ENCODE measurements around the gene GRIP2. TPM values are rescaled to one million over a fixed set of nuclear protein-coding genes. Genes with fewer than 3 reads are reported as not detected.

The GRIP2 gene
- total RNA-seq, 4 donors from 2014 or later, result 0.45 to 0.92 (median 0.66) TPM

DNA sequence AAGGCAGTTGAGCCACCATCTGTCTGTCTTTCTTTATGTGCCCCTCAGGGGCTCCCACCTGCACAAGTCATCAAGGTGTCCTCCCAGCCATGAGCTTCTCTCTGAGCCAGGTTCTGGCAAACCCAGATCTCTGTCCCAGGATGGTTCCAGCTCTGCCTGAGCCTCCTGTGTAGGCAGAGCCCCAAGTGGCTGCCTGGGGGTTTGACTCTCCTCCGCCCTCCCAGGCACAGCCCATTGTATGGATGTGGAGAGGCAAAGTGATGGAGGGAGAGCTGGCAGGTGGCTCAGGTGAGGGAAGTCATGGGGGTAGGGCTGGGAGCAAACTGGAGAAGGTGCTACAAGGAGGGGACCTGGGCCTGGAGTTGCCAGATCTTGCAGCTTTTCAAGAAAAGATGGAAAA lies 56.9 kb downstream of the GRIP2 start:
- H3K27ac ChIP-seq (replicated peaks in 1 of 4), result no peak overlapping the region
- no peak overlapping the region for H3K4me3 ChIP-seq
- H3K27me3 ChIP-seq, result no peaks in the 10 kb centered on the region
- H3K36me3 ChIP-seq, result peaks cover 5 to 72% (median 46%) of the 10 kb centered on the region in 4 donors
- no peaks in the 10 kb centered on the region for H3K9me3 ChIP-seq
- H3K4me1 ChIP-seq, result peaks cover 33 to 44% (median 39%) of the 10 kb centered on the region in 4 donors
- DNase-seq (ENCODE audit: extremely low spot score), result no peak
- TF ChIP-seq EP300 (IDR thresholded peaks at IDR 0.05), result no peak
- no peak for TF ChIP-seq POLR2AphosphoS5 (IDR thresholded peaks at IDR 0.05)
- TF ChIP-seq, protein P1, sequence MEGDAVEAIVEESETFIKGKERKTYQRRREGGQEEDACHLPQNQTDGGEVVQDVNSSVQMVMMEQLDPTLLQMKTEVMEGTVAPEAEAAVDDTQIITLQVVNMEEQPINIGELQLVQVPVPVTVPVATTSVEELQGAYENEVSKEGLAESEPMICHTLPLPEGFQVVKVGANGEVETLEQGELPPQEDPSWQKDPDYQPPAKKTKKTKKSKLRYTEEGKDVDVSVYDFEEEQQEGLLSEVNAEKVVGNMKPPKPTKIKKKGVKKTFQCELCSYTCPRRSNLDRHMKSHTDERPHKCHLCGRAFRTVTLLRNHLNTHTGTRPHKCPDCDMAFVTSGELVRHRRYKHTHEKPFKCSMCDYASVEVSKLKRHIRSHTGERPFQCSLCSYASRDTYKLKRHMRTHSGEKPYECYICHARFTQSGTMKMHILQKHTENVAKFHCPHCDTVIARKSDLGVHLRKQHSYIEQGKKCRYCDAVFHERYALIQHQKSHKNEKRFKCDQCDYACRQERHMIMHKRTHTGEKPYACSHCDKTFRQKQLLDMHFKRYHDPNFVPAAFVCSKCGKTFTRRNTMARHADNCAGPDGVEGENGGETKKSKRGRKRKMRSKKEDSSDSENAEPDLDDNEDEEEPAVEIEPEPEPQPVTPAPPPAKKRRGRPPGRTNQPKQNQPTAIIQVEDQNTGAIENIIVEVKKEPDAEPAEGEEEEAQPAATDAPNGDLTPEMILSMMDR (IDR thresholded peaks at IDR 0.05), result no peak
- TF ChIP-seq POLR2A (IDR thresholded peaks at IDR 0.05; ENCODE audit: low read depth), result no peak
- WGBS, result 93% methylated on average over 1 of the region's 1 CpG
- intact Hi-C loops (cut with DNase I), result no loop called here

GRCh38 chr3:14482271-14482721 lies 57.8 kb downstream of the GRIP2 start:
- Histone ChIP-seq H3K4me3 (no peak overlapping the region), H3K9me3 (no peaks in the 10 kb centered on the region), H3K27me3 (no peaks in the 10 kb centered on the region), H3K36me3 (peaks cover 9 to 82% (median 55%) of the 10 kb centered on the region in 4 donors), H3K4me1 (peaks cover 27 to 39% (median 30%) of the 10 kb centered on the region in 4 donors), H3K27ac (replicated peaks in 1 of 4) (no peak overlapping the region)
- TF ChIP-seq EP300 (IDR thresholded peaks at IDR 0.05) (no peak), POLR2AphosphoS5 (IDR thresholded peaks at IDR 0.05) (no peak), POLR2A (IDR thresholded peaks at IDR 0.05; ENCODE audit: low read depth) (no peak)
- TF ChIP-seq, protein P1 (IDR thresholded peaks at IDR 0.05), result no peak
- WGBS, result 58% methylated on average over 2 of the region's 2 CpGs
- DNase-seq (ENCODE audit: extremely low spot score), result no peak
- intact Hi-C loops (cut with DNase I), result no loop called here

GRCh38 chr3:14481646-14482036 lies 58.5 kb downstream of the GRIP2 start:
- intact Hi-C loops (cut with DNase I), result no loop called here
- DNase-seq (ENCODE audit: extremely low spot score), result no peak

DNA sequence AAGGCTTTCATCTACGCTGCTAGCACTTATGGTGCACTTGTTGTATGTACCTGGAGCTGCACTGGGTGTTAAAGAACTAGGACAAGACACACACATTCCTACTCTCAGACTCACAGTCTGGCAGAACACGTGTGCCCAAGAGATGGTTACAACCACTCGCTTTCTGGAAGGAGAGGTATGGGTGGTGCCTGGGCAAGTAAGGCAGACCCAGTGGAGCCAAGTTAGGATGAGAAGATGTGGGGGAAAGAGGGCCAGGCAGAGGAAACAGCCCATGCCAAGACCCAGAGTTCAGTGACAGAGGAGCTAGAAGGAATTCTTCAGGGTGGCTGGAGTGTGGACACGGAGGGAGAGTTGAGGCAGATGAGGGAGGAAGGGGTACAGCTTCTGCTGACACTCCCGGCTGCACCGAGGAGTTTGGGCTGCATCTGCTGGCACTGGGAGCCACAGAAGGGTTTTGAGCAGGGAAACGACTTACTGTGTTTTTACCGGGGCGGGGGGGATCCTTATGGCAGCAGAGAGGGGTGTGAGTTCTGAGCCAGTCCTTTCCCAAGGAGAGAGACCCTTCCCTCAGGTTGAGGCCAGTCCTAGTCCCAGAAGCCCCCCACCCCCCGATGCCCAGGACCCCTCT lies 59.0 kb downstream of the GRIP2 start:
- H3K4me1 ChIP-seq, result peaks cover 27 to 39% (median 30%) of the 10 kb centered on the region in 4 donors
- 95% methylated on average over 7 of the region's 10 CpGs for WGBS
- H3K27ac ChIP-seq (replicated peaks in 1 of 4), result no peak overlapping the region
- TF ChIP-seq, protein P1 (IDR thresholded peaks at IDR 0.05), result no peak
- TF ChIP-seq POLR2A (IDR thresholded peaks at IDR 0.05; ENCODE audit: low read depth) (no peak), EP300 (IDR thresholded peaks at IDR 0.05) (no peak), POLR2AphosphoS5 (IDR thresholded peaks at IDR 0.05) (no peak)
- intact Hi-C loops (cut with DNase I), result no loop called here
- peaks cover 13 to 90% (median 64%) of the 10 kb centered on the region in 4 donors for H3K36me3 ChIP-seq
- no peak overlapping the region for H3K4me3 ChIP-seq
- no peak for DNase-seq (ENCODE audit: extremely low spot score)
- no peaks in the 10 kb centered on the region for H3K27me3 ChIP-seq
- H3K9me3 ChIP-seq, result no peaks in the 10 kb centered on the region

More at GRCh38 chr3:14481646-14482036, 58.5 kb downstream of the GRIP2 start:
- 94% methylated on average over 13 of the region's 13 CpGs for WGBS
- H3K4me3 ChIP-seq, result no peak overlapping the region
- no peaks in the 10 kb centered on the region for H3K27me3 ChIP-seq
- H3K4me1 ChIP-seq, result peaks cover 27 to 39% (median 30%) of the 10 kb centered on the region in 4 donors
- H3K9me3 ChIP-seq, result no peaks in the 10 kb centered on the region
- TF ChIP-seq POLR2A (IDR thresholded peaks at IDR 0.05; ENCODE audit: low read depth) (no peak), EP300 (IDR thresholded peaks at IDR 0.05) (no peak), POLR2AphosphoS5 (IDR thresholded peaks at IDR 0.05) (no peak)
- TF ChIP-seq, protein P1 (IDR thresholded peaks at IDR 0.05), result no peak
- peaks cover 13 to 89% (median 61%) of the 10 kb centered on the region in 4 donors for H3K36me3 ChIP-seq
- no peak overlapping the region for H3K27ac ChIP-seq (replicated peaks in 1 of 4)

Measured in esophagus muscularis mucosa (tissue), 4 donors.